Colonic mucosa (tissue), 4 donors: ENCODE measurements around the gene WDR54. TPM values are rescaled to one million over a fixed set of nuclear protein-coding genes. Genes with fewer than 3 reads are reported as not detected.

ENCODE experiments used
- DNase-seq: peaks from one replicate; pipeline ENCODE4 v3.0.0-alpha.2; 2020
- H3K27ac ChIP-seq: fragments of 200-600 bp; one replicate; pipeline ENCODE4 v1.8.0; 2021
- H3K27me3 ChIP-seq: fragments of 200-600 bp; one replicate; pipeline ENCODE4 v1.8.0; 2021
- H3K36me3 ChIP-seq: fragments of 200-600 bp; one replicate; pipeline ENCODE4 v1.8.0; 2021
- H3K4me1 ChIP-seq: fragments of 200-600 bp; one replicate; pipeline ENCODE4 v1.8.0; 2021; ENCODE audit warnings: mild to moderate bottlenecking
- H3K4me3 ChIP-seq: fragments of 200-600 bp; one replicate; pipeline ENCODE4 v1.8.0; 2021
- H3K9ac ChIP-seq, 2 donors: one replicate each; pipeline ENCODE4 v1.7.0; 2013; ENCODE audit warnings: control low read depth in 2 of 2, low read depth in 2 of 2, low read length in 2 of 2
- H3K9me3 ChIP-seq: fragments of 200-600 bp; one replicate; pipeline ENCODE4 v1.8.0; 2021
- CTCF ChIP-seq: fragments of 200-600 bp; IDR thresholded peaks from one replicate; pipeline ENCODE4 v1.8.0; 2022; ENCODE audit warnings: antibody characterized with exemption, mild to moderate bottlenecking
- intact Hi-C: fragments of 100-400 bp; cut with DNase I; formaldehyde crosslinking; loops from one replicate; pipeline ENCODE4 v1.14.1; 2022
- total RNA-seq, 2 donors: library from RNA; stranded (reverse); fragmentation: NEBNext Ultra II Directional in 1 of 2; extraction: Animal tissue kit (Norgen Biotek cat#: 25700) in 1 of 2; gene quantifications; one replicate each; pipeline ENCODE4 v1.2.1, GENCODE V29; 2021
- donor health status: healthy.
- donor health status: DM: no; HTN: no; CAD: no.
- donor health status: DM: no; HTN: no; CAD: no.

WDR54 gene
- total RNA-seq, 2 donors from 2014 or later, result 7.5 to 9.0 TPM

DNA sequence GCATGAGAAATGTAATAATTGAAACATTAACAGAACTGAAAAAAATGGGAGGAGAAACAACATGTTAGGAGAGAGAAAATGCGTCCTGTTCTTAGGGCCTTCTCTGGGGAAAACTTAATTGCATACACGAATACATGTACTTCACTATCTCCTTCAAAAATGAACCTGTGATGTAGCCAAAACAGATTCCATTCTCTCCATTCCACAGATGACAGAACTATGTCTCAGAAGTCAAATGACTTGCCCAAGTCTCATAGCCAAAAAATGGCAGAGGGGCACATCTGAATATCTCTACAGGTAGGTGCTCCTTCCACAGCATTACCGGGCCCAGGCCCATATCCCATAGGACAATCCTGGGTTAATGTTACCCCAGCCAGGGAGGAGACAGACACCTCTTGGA lies 37.5 kb upstream of the WDR54 start:
- H3K4me1 ChIP-seq, result peaks cover 3% of the 10 kb centered on the region
- intact Hi-C loops, result no loop called here
- H3K36me3 ChIP-seq, result no peaks in the 10 kb centered on the region
- H3K9me3 ChIP-seq, result no peaks in the 10 kb centered on the region
- H3K9ac ChIP-seq, result no peak overlapping the region
- DNase-seq, result no peak
- H3K27ac ChIP-seq, result no peak overlapping the region
- no peaks in the 10 kb centered on the region for H3K27me3 ChIP-seq
- H3K4me3 ChIP-seq, result no peak overlapping the region
- TF ChIP-seq CTCF, result no peak

- H3K27ac ChIP-seq, result no peak overlapping the region
- no peak overlapping the region for H3K9ac ChIP-seq
- DNase-seq, result no peak
- no peak overlapping the region for H3K4me3 ChIP-seq
- TF ChIP-seq CTCF, result no peak
- H3K36me3 ChIP-seq, result no peaks in the 10 kb centered on the region
- no peaks in the 10 kb centered on the region for H3K27me3 ChIP-seq
- intact Hi-C loops, result no loop called here
- H3K9me3 ChIP-seq, result no peaks in the 10 kb centered on the region
- peaks cover 10% of the 10 kb centered on the region for H3K4me1 ChIP-seq
Measured at GRCh38 chr2:74385396-74385795, 36.1 kb upstream of the WDR54 start.

DNA sequence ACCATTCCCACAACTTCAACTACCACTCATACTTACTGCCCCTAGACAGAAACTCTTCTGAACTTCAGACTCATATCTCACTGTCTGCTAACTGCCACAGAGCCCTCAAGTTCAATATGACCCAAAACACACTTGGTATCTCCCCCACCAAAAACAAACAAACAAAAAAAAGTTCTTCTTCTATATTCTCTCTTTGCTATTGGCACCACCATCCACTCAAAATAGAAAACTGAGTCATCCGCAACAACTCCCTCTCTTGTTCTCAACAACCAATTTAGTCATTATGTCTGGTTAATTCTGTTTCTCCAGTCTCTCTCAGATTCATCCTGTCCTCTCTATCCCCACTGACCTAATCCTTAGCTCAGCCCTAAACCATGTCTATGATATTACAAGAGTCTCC lies 34.2 kb upstream of the WDR54 start:
- H3K27ac ChIP-seq, result no peak overlapping the region
- intact Hi-C loops, result no loop called here
- H3K9me3 ChIP-seq, result no peaks in the 10 kb centered on the region
- no peak overlapping the region for H3K4me3 ChIP-seq
- no peak overlapping the region for H3K9ac ChIP-seq
- H3K27me3 ChIP-seq, result no peaks in the 10 kb centered on the region
- no peak for DNase-seq
- peaks cover 16% of the 10 kb centered on the region for H3K4me1 ChIP-seq
- H3K36me3 ChIP-seq, result no peaks in the 10 kb centered on the region
- no peak for TF ChIP-seq CTCF

DNA sequence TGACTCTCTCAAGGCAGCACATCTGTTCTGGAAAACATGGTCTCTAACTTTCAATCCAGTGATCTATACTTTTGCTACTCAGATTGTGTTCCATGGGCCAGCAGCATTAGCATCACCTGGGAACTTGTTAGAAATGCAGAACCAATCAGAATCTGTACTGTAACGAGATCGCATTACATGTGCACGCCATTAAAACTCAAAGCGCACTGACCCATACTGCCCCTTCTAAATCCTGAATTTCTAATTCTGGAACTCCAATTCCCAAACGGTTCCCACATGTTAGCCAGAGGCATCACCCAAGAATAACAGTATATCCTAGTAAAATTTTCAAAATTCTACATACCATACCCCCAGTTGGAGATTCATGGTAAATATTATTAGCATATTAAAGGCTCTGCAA lies 30.9 kb upstream of the WDR54 start:
- no peaks in the 10 kb centered on the region for H3K27me3 ChIP-seq
- H3K9ac ChIP-seq, result no peak overlapping the region
- peak overlapping the region; percentile 94 for H3K4me3 ChIP-seq
- no peaks in the 10 kb centered on the region for H3K36me3 ChIP-seq
- intact Hi-C loops, result loop anchor here (10.0 kb wide), 1 partner anchor 126 kb away; no protein-coding TSS in a partner anchor
- no peak overlapping the region for H3K27ac ChIP-seq
- no peaks in the 10 kb centered on the region for H3K9me3 ChIP-seq
- peaks cover 16% of the 10 kb centered on the region for H3K4me1 ChIP-seq
- TF ChIP-seq CTCF, result no peak
- no peak for DNase-seq

DNA sequence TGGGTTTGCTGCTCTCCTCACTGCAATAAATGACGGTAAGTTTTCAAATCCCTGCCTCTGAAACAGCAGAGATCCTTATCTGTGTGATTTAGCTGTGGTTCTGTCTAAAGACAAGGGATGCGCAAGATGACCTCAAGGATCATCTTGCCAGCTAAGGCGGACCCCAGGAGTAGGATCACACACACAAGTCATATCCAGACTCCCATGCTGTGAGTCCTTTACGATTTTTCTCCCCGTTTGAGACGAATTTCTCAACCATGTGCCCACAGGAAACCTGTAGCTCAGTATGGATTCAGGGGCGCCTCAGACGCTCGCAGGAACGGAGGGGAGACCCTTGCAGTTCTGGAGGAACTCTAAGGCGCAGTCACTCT lies 30.3 kb upstream of the WDR54 start:
- H3K36me3 ChIP-seq, result no peaks in the 10 kb centered on the region
- peak overlapping the region; percentile 94 to 95 for H3K9ac ChIP-seq
- TF ChIP-seq CTCF, result no peak
- intact Hi-C loops, result loop anchor here (10.0 kb wide), 1 partner anchor 126 kb away; no protein-coding TSS in a partner anchor
- peaks cover 16% of the 10 kb centered on the region for H3K4me1 ChIP-seq
- H3K4me3 ChIP-seq, result peak overlapping the region; percentile 94
- DNase-seq, result no peak
- H3K27ac ChIP-seq, result peak overlapping the region; percentile 80
- H3K9me3 ChIP-seq, result no peaks in the 10 kb centered on the region
- no peaks in the 10 kb centered on the region for H3K27me3 ChIP-seq
